ENCODE data around the gene EHD3.

Gene EHD3

DNA sequence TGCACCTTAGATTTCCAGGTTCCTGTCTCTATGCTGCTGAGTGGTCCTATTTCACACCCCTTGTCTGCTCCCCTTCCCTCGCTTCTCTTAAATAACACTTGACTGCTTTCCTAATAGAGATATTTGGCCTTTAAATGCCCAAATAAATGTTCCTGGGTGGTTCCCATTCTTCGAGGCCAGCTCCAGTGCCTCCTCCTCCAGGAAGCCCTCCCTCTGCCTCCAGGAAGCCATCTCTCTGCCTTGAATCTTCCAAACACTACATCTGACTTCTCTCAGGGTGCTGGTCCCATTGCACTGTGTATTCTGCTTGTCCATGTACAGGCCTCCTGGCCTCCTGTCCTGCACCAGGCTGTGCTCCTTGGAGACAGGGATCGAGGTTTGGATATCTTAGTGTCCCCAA lies 14.2 kb downstream of the EHD3 start:
- DNase-seq, result no peak
- TF ChIP-seq POLR2A (IDR thresholded peaks at IDR 0.05; ENCODE audit: low read length) (no peak), GATA1 (IDR thresholded peaks at IDR 0.05; ENCODE audit: low read depth, low read length) (no peak)

- TF ChIP-seq POLR2A (IDR thresholded peaks at IDR 0.05; ENCODE audit: low read length) (no peak), GATA1 (IDR thresholded peaks at IDR 0.05; ENCODE audit: low read depth, low read length) (no peak)
- no peak for DNase-seq
Measured at GRCh38 chr2:31249009-31249690, 15.2 kb downstream of the EHD3 start.

- no peak for DNase-seq
- TF ChIP-seq GATA1 (IDR thresholded peaks at IDR 0.05; ENCODE audit: low read depth, low read length) (no peak), POLR2A (IDR thresholded peaks at IDR 0.05; ENCODE audit: low read length) (no peak)
Measured at GRCh38 chr2:31251018-31251417, 17.1 kb downstream of the EHD3 start.

GRCh38 chr2:31251851-31252250 lies 17.9 kb downstream of the EHD3 start:
- no peak for TF ChIP-seq GATA1 (IDR thresholded peaks at IDR 0.05; ENCODE audit: low read depth, low read length)
- DNase-seq, result no peak

- peak; percentile 3 to 35 for DNase-seq
- TF ChIP-seq GATA1 (IDR thresholded peaks at IDR 0.05; ENCODE audit: low read depth, low read length), result no peak
- peak; percentile 15 for TF ChIP-seq POLR2A (IDR thresholded peaks at IDR 0.05; ENCODE audit: low read length)
Measured at GRCh38 chr2:31253356-31254131, 19.6 kb downstream of the EHD3 start.

- TF ChIP-seq GATA1 (IDR thresholded peaks at IDR 0.05; ENCODE audit: low read depth, low read length) (no peak), POLR2A (IDR thresholded peaks at IDR 0.05; ENCODE audit: low read length) (no peak)
- DNase-seq, result no peak
Measured at GRCh38 chr2:31254237-31255203, 20.6 kb downstream of the EHD3 start.

GRCh38 chr2:31255911-31256571 lies 22.1 kb downstream of the EHD3 start:
- no peak for DNase-seq
- TF ChIP-seq GATA1 (IDR thresholded peaks at IDR 0.05; ENCODE audit: low read depth, low read length), result no peak
- no peak for TF ChIP-seq POLR2A (IDR thresholded peaks at IDR 0.05; ENCODE audit: low read length)

DNA sequence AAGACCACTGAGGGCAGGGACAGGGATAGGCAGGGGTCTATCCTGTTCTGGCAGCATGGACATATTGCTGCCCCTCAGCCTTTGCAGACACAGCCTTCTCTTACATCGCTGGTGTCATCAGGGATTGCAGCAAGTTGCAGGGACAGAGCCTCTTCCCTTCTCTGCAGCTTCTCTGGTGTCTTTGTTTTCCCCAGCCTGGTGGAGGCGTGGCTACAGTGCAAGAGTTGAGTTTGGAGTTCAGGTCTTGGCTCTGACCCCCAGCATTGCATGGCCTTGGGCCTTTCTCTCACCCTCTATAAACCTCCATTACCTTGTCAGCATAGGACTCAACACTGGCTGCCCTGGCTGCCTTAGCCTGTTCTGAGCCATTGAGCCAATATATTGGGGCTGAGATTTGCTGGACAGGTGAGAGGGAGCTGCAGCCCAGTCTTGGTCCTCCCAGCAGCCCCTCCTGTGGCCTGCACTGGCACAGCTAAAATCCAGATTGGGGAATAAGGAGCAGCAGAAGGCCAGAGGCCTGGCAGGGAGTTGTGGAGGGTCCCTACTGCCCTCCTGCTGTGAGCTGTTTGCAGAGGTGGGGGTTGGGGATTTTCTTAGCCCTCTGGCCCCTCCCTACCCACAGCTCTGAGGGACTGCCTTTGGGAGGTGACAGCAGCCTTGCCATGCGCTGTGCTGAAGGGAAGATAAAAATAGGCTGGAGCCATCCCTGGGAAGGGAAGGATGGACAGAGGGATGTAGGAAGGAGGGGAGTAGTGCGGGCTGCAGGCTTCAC lies 22.8 kb downstream of the EHD3 start:
- no peak for TF ChIP-seq POLR2A (IDR thresholded peaks at IDR 0.05; ENCODE audit: low read length)
- TF ChIP-seq GATA1 (IDR thresholded peaks at IDR 0.05; ENCODE audit: low read depth, low read length), result no peak
- DNase-seq, result no peak

- no peak for TF ChIP-seq POLR2A (IDR thresholded peaks at IDR 0.05; ENCODE audit: low read length)
- no peak for TF ChIP-seq GATA1 (IDR thresholded peaks at IDR 0.05; ENCODE audit: low read depth, low read length)
- DNase-seq, result no peak
Measured at GRCh38 chr2:31258351-31258750, 24.4 kb downstream of the EHD3 start.

DNA sequence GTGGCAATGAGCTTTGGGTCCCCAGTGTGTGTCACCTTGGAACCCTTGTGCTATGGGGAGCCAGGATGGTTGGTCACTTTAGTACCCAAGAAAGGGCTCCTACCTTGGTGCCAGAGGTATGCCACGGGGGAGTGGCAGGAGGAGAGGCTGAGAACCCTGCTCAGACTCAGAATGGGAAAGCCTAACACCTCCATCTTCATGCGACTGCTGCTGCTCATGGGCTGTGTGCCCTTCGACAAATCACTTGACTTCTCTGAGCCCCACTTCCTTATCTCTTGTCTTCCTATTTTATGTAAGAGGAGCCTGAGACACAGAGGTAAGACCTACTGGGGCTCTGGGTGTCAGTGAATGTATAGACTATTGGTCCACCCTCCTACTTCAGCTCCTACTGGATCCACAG lies 25.1 kb downstream of the EHD3 start:
- no peak for DNase-seq
- no peak for TF ChIP-seq POLR2A (IDR thresholded peaks at IDR 0.05; ENCODE audit: low read length)
- TF ChIP-seq GATA1 (IDR thresholded peaks at IDR 0.05; ENCODE audit: low read depth, low read length), result no peak

DNA sequence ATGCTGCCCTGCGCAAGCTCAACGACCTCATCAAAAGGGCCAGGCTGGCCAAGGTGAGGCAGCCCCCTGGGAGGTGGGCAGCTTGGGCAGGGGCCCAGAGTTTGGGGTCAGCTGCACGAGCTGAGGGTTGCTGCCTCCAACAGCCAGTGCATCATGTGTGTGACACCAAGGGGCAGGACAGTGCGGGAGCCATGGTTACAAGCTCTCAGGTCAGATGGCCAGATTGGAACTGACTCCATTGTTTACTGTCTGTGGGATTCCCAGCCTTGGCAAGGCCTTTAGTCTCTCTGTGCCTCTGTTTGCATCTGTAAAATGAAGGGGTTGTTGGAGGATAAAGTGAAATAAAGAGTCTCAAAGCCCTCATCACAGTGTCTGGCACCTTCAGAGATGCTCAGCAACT lies 26.9 kb downstream of the EHD3 start:
- TF ChIP-seq GATA1 (IDR thresholded peaks at IDR 0.05; ENCODE audit: low read depth, low read length), result no peak
- no peak for TF ChIP-seq POLR2A (IDR thresholded peaks at IDR 0.05; ENCODE audit: low read length)
- DNase-seq, result no peak

- DNase-seq, result no peak
- no peak for TF ChIP-seq POLR2A (IDR thresholded peaks at IDR 0.05; ENCODE audit: low read length)
- no peak for TF ChIP-seq GATA1 (IDR thresholded peaks at IDR 0.05; ENCODE audit: low read depth, low read length)
Measured at GRCh38 chr2:31263636-31264190, 29.8 kb downstream of the EHD3 start.
